ENCODE measurements around the gene PBX1.

PBX1 gene

GRCh38 chr1:164753521-164754077 is 194.6 kb downstream of the PBX1 start:
- ChIA-PET CTCF (no interaction called here), POLR2A (ENCODE audit: low non-redundant PET) (no interaction called here)

GRCh38 chr1:164754088-164754600 is 195.2 kb downstream of the PBX1 start:
- TF ChIP-seq, protein P1, sequence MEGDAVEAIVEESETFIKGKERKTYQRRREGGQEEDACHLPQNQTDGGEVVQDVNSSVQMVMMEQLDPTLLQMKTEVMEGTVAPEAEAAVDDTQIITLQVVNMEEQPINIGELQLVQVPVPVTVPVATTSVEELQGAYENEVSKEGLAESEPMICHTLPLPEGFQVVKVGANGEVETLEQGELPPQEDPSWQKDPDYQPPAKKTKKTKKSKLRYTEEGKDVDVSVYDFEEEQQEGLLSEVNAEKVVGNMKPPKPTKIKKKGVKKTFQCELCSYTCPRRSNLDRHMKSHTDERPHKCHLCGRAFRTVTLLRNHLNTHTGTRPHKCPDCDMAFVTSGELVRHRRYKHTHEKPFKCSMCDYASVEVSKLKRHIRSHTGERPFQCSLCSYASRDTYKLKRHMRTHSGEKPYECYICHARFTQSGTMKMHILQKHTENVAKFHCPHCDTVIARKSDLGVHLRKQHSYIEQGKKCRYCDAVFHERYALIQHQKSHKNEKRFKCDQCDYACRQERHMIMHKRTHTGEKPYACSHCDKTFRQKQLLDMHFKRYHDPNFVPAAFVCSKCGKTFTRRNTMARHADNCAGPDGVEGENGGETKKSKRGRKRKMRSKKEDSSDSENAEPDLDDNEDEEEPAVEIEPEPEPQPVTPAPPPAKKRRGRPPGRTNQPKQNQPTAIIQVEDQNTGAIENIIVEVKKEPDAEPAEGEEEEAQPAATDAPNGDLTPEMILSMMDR (conservative IDR thresholded peaks at IDR 0.05; ENCODE audit: low read depth): no peak
- ChIA-PET POLR2A (ENCODE audit: low non-redundant PET) (no interaction called here), CTCF (interaction anchor here (0.7 kb wide), 1 partner anchor 93 kb away, joined by 3 read pairs; no protein-coding TSS in a partner anchor)
- DNase-seq (ENCODE audit: low spot score): no peak
- no peak overlapping the region for H3K27ac ChIP-seq

More at GRCh38 chr1:164753521-164754077, 194.6 kb downstream of the PBX1 start:
- no peak for DNase-seq (ENCODE audit: low spot score)
- TF ChIP-seq, protein P1 (conservative IDR thresholded peaks at IDR 0.05; ENCODE audit: low read depth): no peak
- H3K27ac ChIP-seq: no peak overlapping the region

DNA sequence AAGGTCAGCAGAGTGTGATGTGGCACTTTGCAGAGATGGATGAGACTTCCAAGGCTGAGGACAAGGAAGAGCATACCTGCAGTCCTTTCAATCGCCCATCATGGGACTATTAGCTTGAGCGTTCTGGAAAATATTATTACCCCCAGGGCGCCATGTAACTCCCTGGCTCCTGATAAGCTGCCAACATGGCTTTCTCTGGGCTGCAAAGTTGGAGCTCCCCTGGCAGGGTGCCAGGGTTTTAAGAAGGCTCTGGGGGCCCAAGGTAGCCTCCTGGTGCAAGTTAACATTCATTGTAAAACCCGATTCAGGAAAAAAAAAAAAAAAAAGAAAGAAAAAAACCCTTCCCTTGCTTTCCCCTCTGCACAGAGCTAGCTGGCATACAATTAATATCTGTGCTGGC is 196.7 kb downstream of the PBX1 start:
- ChIA-PET POLR2A (ENCODE audit: low non-redundant PET) (no interaction called here), CTCF (interaction anchor here (0.8 kb wide), 1 partner anchor 111 kb away, joined by 3 read pairs; no protein-coding TSS in a partner anchor)
- H3K27ac ChIP-seq: no peak overlapping the region
- DNase-seq (ENCODE audit: low spot score): no peak
- TF ChIP-seq, protein P1 (conservative IDR thresholded peaks at IDR 0.05; ENCODE audit: low read depth): no peak

GRCh38 chr1:164756741-164757140 is 197.8 kb downstream of the PBX1 start:
- TF ChIP-seq, protein P1 (conservative IDR thresholded peaks at IDR 0.05; ENCODE audit: low read depth): no peak
- H3K27ac ChIP-seq: no peak overlapping the region
- ChIA-PET CTCF (no interaction called here), POLR2A (ENCODE audit: low non-redundant PET) (no interaction called here)
- no peak for DNase-seq (ENCODE audit: low spot score)

- TF ChIP-seq, protein P1 (conservative IDR thresholded peaks at IDR 0.05; ENCODE audit: low read depth): no peak
- POLR2A ChIA-PET (ENCODE audit: low non-redundant PET): no interaction called here
- CTCF ChIA-PET: no interaction called here
- no peak for DNase-seq (ENCODE audit: low spot score)
- H3K27ac ChIP-seq: no peak overlapping the region
Observed at GRCh38 chr1:164757625-164758024, 198.6 kb downstream of the PBX1 start.

GRCh38 chr1:164759144-164759920 is 200.3 kb downstream of the PBX1 start:
- ChIA-PET CTCF (no interaction called here), POLR2A (ENCODE audit: low non-redundant PET) (no interaction called here)
- TF ChIP-seq, protein P1 (conservative IDR thresholded peaks at IDR 0.05; ENCODE audit: low read depth): no peak
- no peak overlapping the region for H3K27ac ChIP-seq
- DNase-seq (ENCODE audit: low spot score): no peak
